ENCODE data around the gene MOB3C.

DNA sequence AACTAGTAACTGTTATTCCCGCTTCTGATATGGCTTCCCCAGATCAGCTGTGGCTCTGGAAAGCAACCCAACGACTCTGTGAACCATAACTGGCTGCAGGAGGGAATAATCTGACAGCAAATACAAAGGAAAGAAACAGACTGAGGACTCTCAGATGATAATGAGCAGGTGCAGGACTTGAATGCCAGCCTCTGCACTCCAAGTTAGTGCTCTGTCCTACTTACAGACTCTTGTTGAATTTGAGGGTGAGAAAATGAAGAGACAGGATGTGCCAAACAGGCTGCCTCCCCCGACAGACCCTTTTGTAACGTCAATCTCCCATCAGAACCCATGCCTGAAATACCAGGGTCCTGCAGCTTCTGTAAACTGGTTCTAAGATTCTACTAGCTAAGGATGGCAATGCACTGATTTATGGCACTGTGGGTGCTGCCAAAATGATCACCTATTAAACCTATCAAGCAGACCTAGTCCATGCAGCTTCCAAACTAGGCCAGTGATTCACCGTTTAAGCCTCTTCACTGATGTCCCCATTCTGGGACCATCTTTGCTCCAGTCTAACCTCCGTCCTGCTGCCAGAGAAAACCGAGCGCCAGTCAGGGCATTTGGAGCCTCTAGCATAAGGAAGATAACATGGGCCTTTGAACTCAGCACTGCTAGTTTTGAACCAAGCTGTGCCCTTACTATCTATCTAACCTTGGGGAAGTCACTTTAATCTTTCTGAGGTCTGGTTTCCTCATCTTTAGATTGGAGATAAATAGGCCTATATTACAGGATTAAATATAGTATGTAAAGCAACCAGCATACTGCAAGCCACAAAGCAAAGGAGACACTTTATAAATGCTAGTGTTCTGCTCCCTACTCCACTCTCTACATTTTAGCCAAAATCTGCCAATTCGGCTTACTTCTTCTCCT, 17.3 kb downstream of the MOB3C start:
- TF ChIP-seq POU6F1 (CRISPR knock-in tag; IDR thresholded peaks at IDR 0.05; ENCODE audit: borderline replicate concordance, low read depth) (no peak), PATZ1 (CRISPR knock-in tag; IDR thresholded peaks at IDR 0.05; ENCODE audit: borderline replicate concordance) (no peak), ZFP3 (CRISPR knock-in tag; IDR thresholded peaks at IDR 0.05) (no peak), CSDC2 (CRISPR knock-in tag; IDR thresholded peaks at IDR 0.05) (no peak), SNAI2 (CRISPR knock-in tag; IDR thresholded peaks at IDR 0.05) (no peak), PPARA (CRISPR knock-in tag; IDR thresholded peaks at IDR 0.05; ENCODE audit: borderline replicate concordance) (no peak), RARB (CRISPR knock-in tag; IDR thresholded peaks at IDR 0.05) (no peak), TSHZ2 (CRISPR knock-in tag; IDR thresholded peaks at IDR 0.05) (no peak), GLIS3 (CRISPR knock-in tag; IDR thresholded peaks at IDR 0.05) (no peak), ZFP30 (CRISPR knock-in tag; IDR thresholded peaks at IDR 0.05) (no peak), ZNF70 (CRISPR knock-in tag; IDR thresholded peaks at IDR 0.05) (no peak), TOX (CRISPR knock-in tag; IDR thresholded peaks at IDR 0.05; ENCODE audit: borderline replicate concordance) (no peak)
- TF ChIP-seq, protein P1, sequence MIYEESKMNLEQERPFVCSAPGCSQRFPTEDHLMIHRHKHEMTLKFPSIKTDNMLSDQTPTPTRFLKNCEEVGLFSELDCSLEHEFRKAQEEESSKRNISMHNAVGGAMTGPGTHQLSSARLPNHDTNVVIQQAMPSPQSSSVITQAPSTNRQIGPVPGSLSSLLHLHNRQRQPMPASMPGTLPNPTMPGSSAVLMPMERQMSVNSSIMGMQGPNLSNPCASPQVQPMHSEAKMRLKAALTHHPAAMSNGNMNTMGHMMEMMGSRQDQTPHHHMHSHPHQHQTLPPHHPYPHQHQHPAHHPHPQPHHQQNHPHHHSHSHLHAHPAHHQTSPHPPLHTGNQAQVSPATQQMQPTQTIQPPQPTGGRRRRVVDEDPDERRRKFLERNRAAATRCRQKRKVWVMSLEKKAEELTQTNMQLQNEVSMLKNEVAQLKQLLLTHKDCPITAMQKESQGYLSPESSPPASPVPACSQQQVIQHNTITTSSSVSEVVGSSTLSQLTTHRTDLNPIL (CRISPR knock-in tag; IDR thresholded peaks at IDR 0.05; ENCODE audit: low read depth), result no peak
- TF ChIP-seq, protein P2, sequence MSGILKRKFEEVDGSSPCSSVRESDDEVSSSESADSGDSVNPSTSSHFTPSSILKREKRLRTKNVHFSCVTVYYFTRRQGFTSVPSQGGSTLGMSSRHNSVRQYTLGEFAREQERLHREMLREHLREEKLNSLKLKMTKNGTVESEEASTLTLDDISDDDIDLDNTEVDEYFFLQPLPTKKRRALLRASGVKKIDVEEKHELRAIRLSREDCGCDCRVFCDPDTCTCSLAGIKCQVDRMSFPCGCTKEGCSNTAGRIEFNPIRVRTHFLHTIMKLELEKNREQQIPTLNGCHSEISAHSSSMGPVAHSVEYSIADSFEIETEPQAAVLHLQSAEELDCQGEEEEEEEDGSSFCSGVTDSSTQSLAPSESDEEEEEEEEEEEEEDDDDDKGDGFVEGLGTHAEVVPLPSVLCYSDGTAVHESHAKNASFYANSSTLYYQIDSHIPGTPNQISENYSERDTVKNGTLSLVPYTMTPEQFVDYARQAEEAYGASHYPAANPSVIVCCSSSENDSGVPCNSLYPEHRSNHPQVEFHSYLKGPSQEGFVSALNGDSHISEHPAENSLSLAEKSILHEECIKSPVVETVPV (CRISPR knock-in tag; IDR thresholded peaks at IDR 0.05), result no peak
